NCI-H526 treated with DMSO at 0.1 percent for 48 hours (cell line): ENCODE results near the gene DUSP7.
A peak's percentile ranks its signal among the peaks of the same experiment; 100 is the strongest.

Source experiments
- DNase-seq: peaks from one replicate; lab custom pipeline; 2025; lab: John Stamatoyannopoulos, UW

Gene DUSP7, protein sequence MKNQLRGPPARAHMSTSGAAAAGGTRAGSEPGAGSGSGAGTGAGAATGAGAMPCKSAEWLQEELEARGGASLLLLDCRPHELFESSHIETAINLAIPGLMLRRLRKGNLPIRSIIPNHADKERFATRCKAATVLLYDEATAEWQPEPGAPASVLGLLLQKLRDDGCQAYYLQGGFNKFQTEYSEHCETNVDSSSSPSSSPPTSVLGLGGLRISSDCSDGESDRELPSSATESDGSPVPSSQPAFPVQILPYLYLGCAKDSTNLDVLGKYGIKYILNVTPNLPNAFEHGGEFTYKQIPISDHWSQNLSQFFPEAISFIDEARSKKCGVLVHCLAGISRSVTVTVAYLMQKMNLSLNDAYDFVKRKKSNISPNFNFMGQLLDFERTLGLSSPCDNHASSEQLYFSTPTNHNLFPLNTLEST

DNA sequence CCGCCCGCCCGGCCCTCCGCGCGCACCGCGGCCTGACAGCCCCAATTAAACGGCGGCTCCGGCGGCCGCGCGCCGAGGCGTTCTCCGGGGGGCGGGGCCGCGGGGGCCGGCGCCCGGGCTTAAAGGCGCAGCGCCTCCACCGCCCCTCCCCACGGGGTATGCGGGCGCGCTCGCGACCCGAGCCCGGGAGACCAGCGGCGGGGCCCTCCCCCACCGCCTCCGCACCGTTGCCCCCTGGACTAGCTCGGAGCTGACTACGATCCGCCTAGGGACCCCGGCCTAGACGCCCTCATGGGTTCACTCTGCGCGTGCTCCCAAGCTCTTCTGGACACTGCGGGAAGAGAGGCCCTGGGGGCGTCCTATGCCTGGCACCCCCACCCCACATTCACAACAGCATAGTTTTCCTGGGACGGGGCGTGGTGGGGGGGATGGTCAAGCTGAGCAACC, at the start of gene DUSP7:
Gene DUSP7 (minus strand): TSS at position 51 of the 447 bp plus-strand sequence. CDS start 205 bp downstream, outside the sequence.
- peak; percentile 61 for DNase-seq

DNA sequence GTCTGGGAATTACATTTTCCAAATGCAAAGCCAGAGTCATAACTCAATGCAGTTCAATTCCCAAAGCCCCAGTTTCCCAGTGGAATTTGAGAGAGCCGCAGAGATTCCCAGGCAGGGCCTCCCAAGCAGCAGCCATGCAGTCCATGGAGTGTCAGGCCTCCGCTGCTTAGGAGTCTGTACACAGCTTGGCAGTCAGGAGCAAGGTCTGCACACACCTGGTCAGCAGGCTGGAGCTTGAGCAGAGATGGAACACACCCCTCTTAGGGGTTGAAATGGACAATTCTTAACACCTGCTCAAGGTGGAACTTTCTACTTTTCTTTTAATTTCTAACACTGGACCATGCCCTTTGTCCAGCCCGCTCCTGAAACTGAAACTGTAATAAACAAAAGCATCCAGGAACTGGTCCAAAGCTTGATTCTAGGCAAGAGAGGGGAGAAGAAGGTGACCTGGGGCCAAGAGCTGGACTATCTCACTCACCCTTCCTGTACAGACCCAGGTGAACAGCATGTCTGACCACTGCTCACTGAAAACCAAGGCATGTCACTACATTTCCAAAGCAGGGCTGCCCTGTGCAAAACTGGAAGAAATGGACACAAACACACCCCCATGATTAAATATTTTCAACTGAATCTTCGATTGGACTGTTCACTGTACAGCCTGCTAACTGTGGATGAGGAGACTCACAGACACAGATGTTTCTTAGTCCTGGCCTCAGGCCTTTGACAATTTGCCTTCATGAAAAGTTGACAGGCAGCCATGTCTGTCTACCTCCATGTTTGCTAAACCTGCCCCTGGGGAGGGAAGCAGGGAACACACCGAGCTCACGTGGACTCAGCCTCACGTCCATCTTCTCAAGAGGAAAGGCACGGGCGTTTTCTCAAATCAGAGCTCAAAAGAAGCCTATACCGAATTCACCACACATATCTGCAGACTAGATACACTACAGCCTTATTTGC, 48.6 kb upstream of the DUSP7 start:
- no peak for DNase-seq

DNA sequence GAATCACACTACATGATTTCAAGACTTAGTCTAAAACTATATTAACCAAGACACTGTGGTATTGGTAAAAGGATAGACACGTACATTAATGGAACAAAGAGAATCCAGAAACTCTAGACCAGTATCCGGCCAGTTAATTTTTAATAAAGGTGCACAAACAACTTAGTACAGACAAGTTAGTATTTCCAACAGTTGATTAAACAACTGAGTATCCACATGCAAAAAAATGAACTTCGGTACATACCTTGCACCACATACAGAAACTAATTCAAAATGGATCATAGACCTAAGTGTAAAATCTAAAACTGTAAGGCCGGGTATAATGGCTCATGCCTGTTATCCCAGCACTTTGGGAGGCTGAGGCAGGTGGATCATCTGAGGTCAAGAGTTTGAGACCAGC, 46.6 kb upstream of the DUSP7 start:
- DNase-seq: no peak

DNA sequence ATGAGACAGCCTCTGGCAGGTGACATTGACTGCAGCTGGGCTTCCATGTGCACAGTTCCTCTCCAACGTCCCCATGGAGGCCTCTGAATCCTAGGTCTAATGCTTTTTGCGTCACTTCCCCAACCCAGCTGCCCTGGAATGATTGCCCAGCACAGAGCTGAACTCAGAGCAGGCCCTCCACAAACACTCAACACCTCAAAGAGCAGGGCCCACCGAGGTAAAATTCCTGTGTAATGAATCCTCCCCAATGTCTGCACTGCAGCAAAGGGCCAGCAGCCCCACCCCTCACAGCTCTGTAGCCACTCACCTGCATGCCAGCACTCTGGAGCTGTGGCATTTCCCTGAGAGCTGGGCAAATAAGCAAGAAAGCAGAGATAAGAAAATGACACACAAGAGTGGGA, 42.6 kb upstream of the DUSP7 start:
- no peak for DNase-seq

DNA sequence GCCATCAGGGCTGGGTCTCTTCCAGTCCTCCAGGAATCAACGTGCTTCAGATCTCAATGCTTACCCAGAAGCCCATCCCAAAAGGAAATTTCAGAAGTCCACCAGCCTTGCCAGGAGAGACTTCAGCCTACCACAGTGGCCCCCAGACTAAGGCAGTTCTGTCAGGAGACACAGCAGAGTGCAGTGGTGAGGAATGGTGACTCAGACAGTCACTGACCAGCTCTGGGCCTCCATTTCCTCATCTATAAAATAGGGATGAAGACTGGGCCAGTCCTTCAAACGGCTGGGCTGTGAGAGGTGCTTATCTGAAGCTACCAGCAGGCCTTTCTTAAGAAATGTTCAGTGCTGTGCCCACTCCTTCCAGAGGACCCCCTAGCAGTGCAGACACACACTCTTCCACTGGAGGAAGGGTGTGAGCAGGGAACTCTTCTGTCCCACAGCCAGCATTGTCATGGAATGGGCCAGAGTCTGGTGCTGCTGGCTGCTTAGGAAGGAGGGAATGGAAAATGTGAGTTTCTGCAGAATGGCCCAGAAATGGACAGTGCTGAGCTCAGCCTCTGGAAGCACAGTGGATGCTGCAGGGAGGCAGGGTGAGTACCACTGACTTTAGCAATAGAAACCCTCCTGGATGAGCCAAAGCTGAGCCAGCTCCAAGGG, 41.6 kb upstream of the DUSP7 start:
- no peak for DNase-seq

DNA sequence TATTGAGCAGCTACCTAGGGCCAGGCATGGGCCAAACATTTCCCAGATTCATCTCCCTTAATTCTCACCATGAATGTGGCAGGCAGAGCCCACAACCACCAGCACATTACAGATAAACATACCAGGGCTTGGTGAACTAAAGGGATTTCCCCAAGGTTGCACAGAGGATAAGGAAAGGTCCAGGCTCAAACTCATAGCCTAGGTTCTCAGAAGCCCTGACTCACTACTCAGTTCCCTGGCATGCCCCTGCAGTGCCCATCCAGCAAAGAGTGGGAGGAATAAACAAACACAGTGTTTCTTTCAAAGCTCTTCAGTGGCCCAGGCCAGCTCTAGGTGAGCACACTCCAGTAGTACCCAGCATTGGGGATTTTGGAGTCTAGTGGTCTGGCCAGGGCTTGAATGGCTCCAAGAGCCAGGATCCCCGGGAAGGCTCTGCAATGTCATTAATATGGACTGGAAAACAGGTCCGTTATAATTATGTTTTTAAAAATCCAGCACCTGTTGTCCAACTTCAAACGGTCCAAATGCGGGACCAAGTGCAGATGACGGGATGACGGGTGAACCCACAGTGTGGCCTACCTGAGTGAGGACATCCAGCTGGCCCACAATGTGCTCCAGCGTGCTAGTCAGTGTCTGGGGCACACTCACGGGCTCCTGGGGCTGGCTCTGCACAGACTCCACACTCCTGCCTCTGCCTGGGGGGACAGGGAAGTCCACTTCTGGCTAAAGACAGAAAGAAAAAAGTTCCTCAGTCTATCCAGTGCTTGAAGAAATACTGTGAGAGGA, 39.8 kb upstream of the DUSP7 start:
- no peak for DNase-seq

DNA sequence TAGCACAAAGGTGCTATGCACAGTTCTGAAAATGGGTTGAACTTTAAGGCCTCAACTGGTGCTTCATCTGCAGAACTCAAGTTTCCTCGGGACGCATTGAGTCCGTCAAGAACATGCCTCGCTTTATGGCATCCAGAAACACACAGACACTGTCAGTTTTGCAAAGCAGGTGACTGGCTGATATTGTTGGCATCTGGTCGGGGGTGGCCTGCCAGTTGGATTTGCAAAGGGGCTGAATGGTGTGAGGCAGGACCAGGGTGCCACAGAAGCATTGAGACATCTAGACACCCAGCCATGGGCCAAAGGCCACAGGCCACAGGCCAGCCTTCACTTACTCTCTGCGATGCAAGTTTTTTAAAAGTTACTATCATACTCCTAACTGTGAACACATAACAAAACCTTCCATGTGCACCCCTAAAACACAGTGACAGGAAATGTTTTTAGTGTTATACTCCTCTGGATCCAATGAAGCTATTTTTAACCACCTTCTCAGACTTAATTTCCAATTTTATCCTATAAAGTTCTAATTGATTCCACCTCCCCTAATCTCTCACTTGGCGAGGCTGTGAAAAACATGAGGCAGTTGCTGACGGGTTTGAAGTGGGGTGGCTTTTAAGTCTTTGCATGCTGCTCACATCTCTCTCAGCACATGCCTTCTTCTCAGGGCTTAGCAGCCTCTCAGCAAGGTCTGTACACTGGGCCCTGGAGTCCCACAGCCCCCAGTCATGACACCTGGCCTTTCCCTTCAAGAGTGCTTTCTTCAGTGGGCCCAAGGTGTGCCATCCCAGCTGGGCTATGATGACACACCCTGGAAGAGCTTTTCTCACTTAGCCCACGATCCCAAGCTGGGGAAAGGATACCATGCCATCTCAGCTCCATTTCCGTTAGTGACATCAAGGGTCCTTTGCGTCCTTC, 38.5 kb upstream of the DUSP7 start:
- no peak for DNase-seq

DNA sequence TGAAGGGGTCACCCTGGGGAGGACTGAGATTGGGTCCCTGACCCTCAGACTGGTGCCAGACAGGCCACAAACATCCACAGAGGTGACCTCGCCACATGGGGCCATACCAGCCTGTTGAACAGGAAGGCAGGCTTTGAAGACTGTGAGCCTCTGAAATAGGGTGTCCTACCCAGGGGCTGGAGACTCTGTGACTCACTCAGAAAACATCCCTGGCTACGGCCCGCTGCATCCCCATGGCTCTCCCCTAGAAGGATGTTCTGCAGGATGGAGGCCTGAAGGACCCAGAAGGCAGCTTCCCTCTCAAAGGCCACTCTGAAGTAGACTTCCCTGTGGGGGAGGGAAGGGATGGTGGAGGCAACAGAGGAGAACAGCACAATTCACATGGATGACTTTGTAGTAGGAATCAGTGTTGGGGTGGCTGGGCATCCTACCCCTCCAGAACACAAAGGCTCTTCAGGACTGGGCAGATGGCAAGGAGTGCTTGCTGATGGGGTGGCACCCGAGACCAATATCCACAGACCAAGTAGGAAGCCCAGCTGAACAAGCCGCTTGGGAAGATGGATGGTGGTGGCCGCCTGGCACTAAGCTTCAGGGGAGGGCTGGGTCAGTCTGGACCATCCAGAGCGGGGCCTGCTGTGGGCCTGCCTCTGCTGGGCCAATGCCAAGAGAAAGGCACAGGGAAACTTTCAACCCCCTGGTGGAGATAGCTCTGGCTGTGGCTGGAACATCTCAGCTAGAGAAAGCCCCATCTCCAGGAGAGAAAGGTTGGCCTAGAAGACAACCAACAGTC, 37.6 kb upstream of the DUSP7 start:
- DNase-seq: no peak

DNA sequence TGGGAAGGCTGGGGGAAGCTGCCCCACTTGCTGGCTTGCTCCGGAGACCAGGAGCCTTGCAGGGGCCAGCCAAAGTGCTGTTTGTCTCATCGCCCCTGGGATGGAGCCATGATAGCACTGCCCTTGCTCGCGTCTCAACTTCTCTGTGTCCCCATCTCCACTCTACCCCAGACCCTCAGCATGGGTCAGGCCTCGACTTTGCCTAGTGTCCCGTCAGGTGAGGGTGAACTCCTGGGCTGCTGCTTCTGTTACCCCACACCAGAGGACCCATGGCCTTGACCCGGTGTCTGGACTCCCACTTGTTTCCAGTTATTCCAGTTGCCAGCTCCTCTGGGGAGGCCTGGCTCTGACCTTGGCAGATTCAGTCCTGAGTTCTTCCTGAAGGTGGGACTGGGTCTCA, 36.5 kb upstream of the DUSP7 start:
- DNase-seq: no peak

DNA sequence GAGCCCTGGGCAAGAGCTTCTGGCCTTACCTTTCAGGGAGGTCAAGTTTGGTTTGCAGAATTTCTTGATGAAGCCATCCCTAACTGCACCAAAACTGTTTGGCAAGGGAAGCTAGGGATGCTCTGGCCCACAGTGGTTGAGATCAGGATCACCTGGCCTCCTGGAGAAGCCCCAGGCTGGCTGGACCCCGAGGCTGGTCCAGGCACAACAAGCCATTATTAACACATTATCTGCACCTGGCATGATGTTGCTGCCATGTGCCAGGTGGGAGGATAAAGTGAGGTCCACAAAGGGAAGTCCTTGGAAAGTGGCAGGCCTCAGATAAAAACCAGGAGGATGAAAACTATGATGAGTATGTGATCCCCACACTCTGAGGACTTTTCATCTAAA, 35.9 kb upstream of the DUSP7 start:
- DNase-seq: no peak

DNA sequence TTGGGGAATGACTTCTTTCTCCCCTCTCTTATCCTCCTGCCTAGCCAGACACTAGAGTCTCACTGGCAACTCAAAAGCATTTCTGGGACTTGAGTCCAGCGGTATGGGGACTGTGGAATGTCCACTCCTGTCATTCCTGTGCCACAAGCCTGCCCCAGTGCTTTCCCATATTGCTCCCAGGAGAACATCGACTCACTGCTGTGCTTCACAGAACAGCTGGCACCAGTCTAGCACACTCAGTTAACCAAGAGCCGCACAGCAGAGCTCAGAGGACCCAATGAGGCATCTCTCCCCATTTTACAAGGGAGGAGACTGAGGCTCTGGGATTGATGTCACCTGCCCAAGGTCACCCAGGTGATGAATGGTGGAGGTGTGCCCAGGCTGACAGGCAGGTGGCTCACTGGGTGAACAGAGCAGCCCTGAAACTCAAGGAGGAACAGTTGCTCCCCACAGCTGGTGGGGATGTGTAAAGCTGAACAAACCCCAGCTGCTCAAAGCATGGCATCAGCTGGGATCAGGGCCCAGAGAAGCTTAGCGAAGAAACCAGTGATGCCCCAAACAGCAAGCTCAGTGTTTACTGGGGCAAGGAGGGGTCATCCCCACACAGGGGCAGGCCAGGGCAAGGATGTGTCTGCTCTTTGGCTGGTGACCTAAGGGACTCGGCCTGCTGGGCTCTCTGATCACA, 35.4 kb upstream of the DUSP7 start:
- DNase-seq: no peak

DNA sequence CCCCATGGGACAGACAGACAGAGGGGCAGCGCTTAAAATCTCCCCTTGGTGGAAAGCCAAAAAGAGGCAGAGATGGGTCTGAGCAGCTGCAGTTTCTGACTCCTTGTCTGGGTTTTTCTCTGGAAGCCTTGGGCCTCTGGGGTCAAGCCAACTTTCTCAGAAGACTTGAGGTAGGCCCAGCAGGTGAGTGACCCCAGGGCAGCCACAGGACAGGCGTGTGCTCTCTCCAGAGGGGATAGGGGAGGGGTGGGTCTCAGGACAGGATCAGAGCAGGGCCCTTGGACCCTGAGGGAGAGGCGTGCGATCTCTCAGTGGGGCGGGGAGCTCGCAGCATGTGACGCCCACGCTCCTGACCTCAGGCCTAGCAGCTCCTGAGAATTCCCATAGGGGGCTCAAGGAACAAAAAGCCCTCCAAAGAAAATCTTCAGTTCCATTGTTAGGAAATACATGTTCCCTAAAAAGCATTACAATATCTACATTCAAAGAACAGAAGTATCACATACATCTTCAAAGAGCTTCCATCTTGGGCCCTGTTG, 34.6 kb upstream of the DUSP7 start:
- DNase-seq: no peak

DNA sequence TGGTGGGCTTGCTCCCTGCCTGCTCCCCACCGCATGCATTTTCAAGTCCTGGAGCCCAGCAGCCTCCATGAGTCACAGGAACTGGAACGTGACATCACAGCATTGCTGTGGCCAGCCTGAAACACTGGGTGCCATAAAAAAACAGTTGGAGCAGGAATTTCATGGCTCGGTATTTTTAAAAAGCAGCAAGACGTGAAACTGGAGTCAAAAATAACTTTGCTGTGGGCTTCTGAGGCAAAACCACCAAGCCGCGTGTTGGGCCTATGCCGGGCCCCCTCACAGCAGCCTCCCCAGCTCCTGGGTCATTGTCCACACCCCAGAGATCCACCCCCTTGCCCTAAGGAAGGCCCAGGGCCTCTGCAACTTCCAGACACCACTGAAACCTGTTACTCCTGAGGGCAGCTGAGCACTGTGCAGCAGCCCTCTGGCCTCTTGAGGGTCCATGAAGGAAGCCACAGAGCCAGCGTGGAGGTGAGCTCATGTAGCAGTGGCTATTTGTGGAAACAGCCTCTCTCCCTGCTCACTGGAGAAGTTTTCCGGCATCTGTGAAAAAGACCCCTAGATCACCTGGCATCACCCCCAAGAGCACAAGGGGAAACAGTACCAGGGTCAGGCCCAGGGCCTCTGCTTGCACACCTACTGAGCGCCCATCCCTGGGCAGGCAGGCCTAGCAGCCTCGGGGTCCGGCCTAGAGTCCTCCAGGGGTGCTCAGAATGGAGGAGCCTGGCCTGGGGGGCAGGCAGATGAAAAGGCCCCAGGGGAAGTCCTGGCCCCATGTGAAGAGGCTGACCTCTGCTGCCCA, 34.0 kb upstream of the DUSP7 start:
- DNase-seq: no peak

DNA sequence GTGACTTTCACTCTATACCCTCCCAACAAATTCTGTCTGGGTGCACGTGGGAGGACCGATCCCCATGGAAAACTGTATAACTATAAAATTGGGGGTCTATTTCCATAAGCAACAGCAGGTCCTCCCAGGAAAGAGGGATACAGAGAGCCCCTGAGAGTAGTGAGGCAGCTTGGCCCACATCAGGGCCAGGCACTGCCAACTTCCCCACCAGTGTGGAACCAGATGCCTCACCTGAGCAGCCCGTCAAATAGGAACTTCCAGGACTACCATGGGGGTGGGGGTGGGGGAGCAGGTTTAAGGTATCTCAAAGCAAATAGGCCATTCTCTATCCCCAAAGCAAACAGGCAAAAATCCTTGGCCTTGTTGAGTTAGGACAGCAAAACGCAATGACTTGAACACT, 33.3 kb upstream of the DUSP7 start:
- DNase-seq: no peak

DNA sequence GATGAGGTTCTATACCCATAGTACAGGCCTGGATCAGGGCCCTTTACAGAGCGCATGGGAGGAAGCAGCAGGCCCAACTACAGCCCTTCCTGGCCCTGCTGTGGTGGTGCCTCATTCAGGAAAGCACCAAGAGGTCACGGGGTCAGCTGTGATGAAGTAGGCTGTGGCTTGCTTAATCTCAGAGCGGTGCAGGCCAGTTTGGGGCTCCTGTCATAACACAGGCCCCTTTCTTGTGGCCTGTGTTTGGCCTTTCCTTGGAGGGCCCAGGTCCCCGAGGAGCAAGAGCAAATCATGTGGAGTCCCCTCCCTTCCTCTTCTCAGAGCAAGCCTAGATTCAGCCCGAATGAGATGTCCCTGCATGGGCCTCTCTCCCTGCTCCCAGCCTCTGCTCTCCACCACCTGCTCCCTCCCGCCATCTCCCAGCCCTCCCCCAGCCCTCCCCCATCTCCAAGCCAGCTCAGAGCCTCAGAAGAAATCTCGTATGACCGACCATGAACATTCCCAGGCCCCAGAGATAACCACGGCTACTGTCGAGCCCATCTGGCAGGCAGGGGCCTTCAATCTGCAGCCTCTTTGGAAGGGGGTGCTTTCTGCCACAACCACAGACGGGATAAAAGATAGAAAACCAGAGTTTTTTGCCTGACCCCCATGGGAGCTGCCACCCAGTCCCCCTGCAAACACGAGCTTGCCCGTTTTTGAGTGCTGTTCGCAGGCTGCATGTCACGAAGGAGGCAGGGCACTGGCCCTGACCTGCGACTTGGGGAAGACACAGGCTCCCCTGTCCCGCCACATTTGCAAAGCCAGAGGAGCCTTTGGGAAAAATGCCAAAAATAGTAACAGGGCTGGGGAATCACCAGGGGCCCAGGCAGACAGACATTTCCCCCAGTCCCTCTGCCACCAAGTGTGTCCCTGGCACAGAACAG, 32.3 kb upstream of the DUSP7 start:
- DNase-seq: no peak

DNA sequence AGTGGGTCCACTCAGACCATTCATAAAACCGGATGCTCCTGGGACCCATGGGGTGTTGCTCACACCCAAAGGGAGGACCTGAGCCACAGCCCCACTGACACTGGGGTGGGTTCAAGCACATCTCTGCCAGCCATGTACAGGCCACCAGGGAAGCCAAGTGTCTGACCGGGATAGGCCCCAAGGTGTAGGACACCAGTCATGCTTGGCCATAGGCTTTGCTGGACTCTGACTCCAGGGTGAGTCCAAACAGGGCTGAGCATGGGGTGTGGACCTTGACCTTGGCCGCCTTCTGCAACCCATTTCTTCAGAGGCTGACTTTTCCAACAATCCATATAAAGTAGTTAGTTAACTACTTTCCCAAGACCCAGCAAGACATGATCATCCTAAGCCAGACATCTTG, 31.4 kb upstream of the DUSP7 start:
- no peak for DNase-seq
